ENCODE measurements around the gene XPC. TPM values are rescaled to one million over a fixed set of nuclear protein-coding genes. Genes with fewer than 3 reads are reported as not detected.

Gene XPC
- total RNA-seq, 2 donors from 2014 or later: 33.0 to 40.0 TPM

GRCh38 chr3:14202874-14203520 lies 24.6 kb upstream of the XPC start:
- no peak overlapping the region for H3K9ac ChIP-seq (ENCODE audit: extremely low read depth, low read length, poor library complexity, severe bottlenecking)
- Mint-ChIP-seq H3K4me1 (peaks cover 2% of the 10 kb centered on the region), H3K4me3 (no peak overlapping the region), H3K27me3 (ENCODE audit: insufficient read depth) (peaks cover 2% of the 10 kb centered on the region), H3K27ac (no peak overlapping the region), H3K9me3 (no peaks in the 10 kb centered on the region), H3K36me3 (ENCODE audit: low read depth) (peaks cover 20% of the 10 kb centered on the region)
- peaks cover 13% of the 10 kb centered on the region for H3K36me3 ChIP-seq (ENCODE audit: control insufficient read depth, insufficient read depth, low read length)
- no peak overlapping the region for H3K4me3 ChIP-seq (ENCODE audit: low read length)
- no peaks in the 10 kb centered on the region for H3K9me3 ChIP-seq (ENCODE audit: control insufficient read depth, low read length)
- no peak for DNase-seq
- WGBS, 2 experiments (ENCODE audit: insufficient coverage in 1 of 2, insufficient read length in 1 of 2): 78 to 91% methylated on average over 19 to 23 of the region's 23 CpGs
- no peaks in the 10 kb centered on the region for H3K27me3 ChIP-seq (ENCODE audit: control insufficient read depth, insufficient read depth, low read length, poor library complexity, severe bottlenecking)
- H3K27ac ChIP-seq (ENCODE audit: low read depth, low read length): no peak overlapping the region
- no peaks in the 10 kb centered on the region for H3K4me1 ChIP-seq (ENCODE audit: control insufficient read depth, insufficient read depth, low read length)
- no peak for TF ChIP-seq CTCF (conservative IDR thresholded peaks at IDR 0.05)

DNA sequence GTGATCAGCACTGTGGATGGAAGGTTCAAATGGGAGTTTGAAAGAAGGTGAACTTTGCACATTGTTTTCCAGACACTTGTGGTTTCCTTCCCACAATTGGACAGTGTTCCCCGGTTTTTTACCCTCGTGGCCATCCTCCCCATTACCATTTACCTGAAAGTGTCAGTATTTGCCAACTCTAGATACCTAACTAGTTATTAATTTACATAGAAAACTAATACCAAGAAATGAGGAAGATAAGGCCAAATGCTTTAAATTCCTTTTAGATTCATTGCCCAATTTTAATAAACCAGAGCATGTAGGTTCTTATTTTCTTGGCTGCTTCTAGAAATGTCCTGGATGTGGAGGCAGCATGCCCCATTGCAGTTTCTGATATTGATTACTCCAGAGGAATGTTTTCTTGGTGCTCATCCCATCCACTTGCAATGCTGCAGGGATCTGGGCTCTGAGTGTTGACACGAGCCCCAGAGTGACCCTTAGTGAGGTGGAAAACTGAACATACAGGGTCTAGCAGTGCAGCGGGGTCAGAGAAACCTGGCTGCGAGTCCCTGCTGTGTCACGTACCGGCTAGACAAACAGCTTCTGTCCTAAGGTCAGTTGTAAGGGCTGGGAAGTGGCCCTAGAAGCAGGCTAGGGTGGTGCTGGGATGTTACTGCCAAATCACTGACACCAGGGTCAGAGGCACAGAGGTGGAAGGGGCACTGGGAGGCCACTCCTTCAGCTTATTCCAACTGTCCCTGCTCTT lies 23.7 kb upstream of the XPC start:
- H3K4me1 Mint-ChIP-seq: peaks cover 2% of the 10 kb centered on the region
- 87 to 89% methylated on average over 5 to 7 of the region's 7 CpGs for WGBS, 2 experiments (ENCODE audit: insufficient coverage in 1 of 2, insufficient read length in 1 of 2)
- Histone ChIP-seq H3K27ac (ENCODE audit: low read depth, low read length) (no peak overlapping the region), H3K4me1 (ENCODE audit: control insufficient read depth, insufficient read depth, low read length) (no peaks in the 10 kb centered on the region), H3K9ac (ENCODE audit: extremely low read depth, low read length, poor library complexity, severe bottlenecking) (no peak overlapping the region), H3K27me3 (ENCODE audit: control insufficient read depth, insufficient read depth, low read length, poor library complexity, severe bottlenecking) (no peaks in the 10 kb centered on the region), H3K4me3 (ENCODE audit: low read length) (no peak overlapping the region), H3K9me3 (ENCODE audit: control insufficient read depth, low read length) (no peaks in the 10 kb centered on the region), H3K36me3 (ENCODE audit: control insufficient read depth, insufficient read depth, low read length) (peaks cover 22% of the 10 kb centered on the region)
- no peak for DNase-seq
- H3K36me3 Mint-ChIP-seq (ENCODE audit: low read depth): peaks cover 29% of the 10 kb centered on the region
- TF ChIP-seq CTCF (conservative IDR thresholded peaks at IDR 0.05): no peak
- peaks cover 2% of the 10 kb centered on the region for H3K27me3 Mint-ChIP-seq (ENCODE audit: insufficient read depth)
- H3K4me3 Mint-ChIP-seq: no peak overlapping the region
- H3K27ac Mint-ChIP-seq: no peak overlapping the region
- H3K9me3 Mint-ChIP-seq: no peaks in the 10 kb centered on the region

DNA sequence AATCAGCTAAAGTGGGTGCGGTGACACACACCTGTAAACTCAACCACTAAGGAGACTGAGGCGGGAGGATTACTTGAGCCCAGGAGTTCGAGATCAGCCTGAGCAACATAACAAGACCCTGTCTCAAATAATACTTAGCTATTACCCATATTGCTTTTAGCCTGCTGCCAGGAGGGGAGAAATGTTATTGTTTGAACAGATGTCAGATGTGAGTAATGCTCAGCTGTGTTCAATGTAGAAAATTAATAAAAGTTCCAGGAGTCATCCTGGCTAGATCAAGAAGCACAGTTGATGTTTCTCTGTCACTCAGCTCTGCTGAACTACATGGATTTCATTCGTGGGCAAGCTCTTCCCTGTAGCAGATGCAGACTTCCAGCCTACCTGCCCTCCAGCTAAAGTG lies 22.4 kb upstream of the XPC start:
- peaks cover 30% of the 10 kb centered on the region for H3K36me3 ChIP-seq (ENCODE audit: control insufficient read depth, insufficient read depth, low read length)
- H3K4me1 Mint-ChIP-seq: peaks cover 2% of the 10 kb centered on the region
- no peak overlapping the region for H3K27ac ChIP-seq (ENCODE audit: low read depth, low read length)
- H3K9ac ChIP-seq (ENCODE audit: extremely low read depth, low read length, poor library complexity, severe bottlenecking): no peak overlapping the region
- peaks cover 2% of the 10 kb centered on the region for H3K27me3 Mint-ChIP-seq (ENCODE audit: insufficient read depth)
- WGBS, 2 experiments (ENCODE audit: insufficient coverage in 1 of 2, insufficient read length in 1 of 2): 91 to 93% methylated on average over 1 to 4 of the region's 4 CpGs
- H3K4me3 Mint-ChIP-seq: no peak overlapping the region
- no peaks in the 10 kb centered on the region for H3K9me3 Mint-ChIP-seq
- H3K4me3 ChIP-seq (ENCODE audit: low read length): no peak overlapping the region
- H3K27ac Mint-ChIP-seq: no peak overlapping the region
- peaks cover 38% of the 10 kb centered on the region for H3K36me3 Mint-ChIP-seq (ENCODE audit: low read depth)
- H3K9me3 ChIP-seq (ENCODE audit: control insufficient read depth, low read length): no peaks in the 10 kb centered on the region
- no peak for TF ChIP-seq CTCF (conservative IDR thresholded peaks at IDR 0.05)
- no peak for DNase-seq
- H3K4me1 ChIP-seq (ENCODE audit: control insufficient read depth, insufficient read depth, low read length): no peaks in the 10 kb centered on the region
- no peaks in the 10 kb centered on the region for H3K27me3 ChIP-seq (ENCODE audit: control insufficient read depth, insufficient read depth, low read length, poor library complexity, severe bottlenecking)

Measured in endodermal cell (in vitro differentiated cells).